ENCODE measurements around the gene LMO4.

LMO4 gene, protein sequence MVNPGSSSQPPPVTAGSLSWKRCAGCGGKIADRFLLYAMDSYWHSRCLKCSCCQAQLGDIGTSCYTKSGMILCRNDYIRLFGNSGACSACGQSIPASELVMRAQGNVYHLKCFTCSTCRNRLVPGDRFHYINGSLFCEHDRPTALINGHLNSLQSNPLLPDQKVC

DNA sequence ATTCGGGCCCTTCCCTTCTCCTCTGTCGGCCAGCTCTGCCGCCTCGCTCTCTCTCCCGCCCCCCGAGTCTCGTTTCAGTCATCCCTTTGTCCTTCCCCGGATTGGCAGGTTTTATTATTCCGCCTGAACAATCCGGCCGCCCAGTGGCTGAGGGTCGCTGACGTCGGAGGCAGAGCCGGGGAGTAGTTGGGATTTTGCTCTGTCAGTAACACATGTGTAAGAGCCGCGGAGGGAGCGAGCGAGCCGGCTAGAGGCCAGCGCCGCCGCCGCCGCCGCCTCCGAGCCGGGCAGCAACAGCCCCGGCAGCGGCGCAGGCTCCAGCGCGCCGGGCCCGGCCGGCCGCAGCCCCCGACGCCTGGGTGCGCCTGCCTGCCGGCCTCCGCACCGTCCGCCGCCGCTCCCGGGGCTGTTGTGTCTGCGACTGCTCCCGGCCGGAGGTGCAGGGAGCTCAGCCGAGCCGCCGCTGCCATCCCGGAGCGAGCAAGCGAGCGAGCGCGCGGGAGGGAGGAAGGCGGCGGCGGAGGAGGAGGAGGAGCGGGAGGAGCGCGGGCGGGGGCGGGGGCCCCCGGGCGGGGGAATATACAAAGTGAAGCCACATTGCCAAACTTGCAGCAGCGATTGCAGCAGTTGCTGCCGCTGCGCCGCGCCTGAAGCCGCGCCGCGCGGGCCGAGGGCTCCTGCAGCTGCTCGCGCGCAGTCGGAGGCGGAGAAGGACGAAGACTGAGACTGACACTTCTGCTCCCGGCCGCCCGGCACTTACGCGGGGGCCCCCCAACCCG is at the start of gene LMO4:
Gene LMO4, plus strand, starts transcription at position 609 of the 779 bp plus-strand sequence. CDS start 3,136 bp downstream, outside the sequence.
- peak; percentile 87 for DNase-seq

DNA sequence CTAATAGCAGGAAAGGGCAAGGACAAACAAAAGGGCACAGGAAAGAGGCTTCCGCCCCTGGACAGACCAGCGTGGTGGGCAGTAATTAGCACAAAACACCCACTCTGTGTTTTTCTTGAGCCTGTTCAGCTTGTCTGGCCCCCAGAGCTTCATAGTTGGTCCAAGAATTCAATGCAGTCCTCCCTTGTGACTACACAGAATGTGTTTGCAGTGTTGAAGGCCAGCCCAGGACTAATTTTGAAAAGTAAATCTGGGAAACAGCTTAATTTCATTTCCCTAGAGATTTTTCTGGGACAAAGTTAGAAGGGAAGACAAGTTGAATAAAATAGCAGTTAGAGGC is 49.2 kb upstream of the LMO4 start:
- DNase-seq, result no peak

DNA sequence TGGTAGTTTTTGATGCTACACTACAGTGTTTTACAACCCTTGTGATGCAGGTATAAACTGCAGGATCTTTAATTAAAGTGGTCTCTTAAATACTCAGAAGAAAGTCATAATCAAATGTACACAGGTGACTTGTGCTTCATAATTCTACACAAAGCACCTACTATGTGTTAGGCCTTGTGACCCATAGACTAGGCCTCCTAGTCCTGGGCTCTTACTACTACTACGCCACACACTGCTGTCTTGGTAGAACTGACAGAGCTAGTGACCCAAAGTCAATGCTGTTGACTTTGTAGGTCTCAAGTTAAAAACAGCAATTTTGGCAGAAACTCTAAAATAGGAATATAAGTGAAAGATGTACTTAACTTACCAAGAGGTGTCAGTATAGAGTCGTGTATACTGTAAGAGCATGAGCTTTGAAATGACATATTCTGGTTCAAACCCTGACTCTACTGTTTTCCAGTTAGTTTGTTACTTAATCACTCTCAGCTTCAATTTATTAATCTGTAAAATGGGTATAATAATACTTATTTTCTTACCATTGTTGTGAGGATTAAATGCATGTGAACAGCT is 48.6 kb upstream of the LMO4 start:
- DNase-seq, result no peak

DNA sequence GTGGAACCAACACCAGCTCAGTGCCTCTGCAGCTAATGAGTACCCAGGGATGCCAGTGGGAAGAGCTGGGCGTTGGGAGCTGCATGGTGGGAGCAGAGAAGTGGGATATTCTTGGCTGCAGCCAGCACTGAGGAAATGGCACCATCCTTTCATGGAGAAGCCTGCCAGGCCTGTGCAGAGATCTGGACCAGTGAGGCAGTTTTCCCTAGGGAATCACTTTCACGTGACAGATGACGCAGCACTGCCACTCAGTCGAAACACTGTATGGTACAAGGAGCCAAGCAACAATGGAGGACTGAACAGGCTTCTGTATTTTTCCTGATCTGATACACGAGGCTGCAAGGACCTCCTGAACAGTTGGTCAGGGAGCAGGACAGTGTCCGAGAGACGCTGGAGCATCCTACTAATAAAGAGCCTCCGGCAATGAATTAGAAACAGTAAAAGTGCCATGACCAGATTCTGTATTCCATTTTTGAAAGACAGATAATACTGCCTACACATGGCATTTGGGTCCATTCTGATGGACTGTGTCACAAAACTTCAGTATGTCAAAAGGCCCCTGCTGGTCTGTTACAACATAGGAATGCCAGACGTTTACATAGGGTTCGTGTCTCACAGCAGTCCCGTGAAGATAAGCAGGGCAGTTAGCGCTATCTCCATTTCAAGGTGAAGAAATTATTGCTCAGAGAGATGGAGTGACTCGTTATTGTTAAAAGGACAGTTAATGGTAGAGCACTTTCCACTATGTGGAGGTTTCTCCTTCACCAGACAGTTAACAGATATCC is 44.0 kb upstream of the LMO4 start:
- DNase-seq, result no peak

DNA sequence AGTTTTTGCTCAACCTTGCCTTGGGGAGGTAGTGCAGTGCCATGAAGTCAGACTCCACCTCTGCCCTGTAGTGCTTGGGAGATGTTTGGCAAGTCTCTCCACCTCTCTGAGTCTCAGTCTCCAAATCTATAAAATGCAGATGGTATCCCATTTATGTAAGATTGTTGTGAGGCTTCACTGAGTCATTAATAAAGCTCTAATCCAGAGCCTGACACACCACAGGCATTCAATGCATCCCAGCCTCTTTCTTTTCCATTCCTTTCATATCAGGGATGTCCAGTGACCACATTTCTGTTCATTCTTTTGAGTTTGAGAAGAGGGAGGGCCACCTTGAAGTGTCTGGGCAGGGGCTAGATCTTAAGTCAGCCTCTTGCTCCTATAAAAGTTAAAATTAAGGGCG is 37.6 kb upstream of the LMO4 start:
- no peak for DNase-seq

DNA sequence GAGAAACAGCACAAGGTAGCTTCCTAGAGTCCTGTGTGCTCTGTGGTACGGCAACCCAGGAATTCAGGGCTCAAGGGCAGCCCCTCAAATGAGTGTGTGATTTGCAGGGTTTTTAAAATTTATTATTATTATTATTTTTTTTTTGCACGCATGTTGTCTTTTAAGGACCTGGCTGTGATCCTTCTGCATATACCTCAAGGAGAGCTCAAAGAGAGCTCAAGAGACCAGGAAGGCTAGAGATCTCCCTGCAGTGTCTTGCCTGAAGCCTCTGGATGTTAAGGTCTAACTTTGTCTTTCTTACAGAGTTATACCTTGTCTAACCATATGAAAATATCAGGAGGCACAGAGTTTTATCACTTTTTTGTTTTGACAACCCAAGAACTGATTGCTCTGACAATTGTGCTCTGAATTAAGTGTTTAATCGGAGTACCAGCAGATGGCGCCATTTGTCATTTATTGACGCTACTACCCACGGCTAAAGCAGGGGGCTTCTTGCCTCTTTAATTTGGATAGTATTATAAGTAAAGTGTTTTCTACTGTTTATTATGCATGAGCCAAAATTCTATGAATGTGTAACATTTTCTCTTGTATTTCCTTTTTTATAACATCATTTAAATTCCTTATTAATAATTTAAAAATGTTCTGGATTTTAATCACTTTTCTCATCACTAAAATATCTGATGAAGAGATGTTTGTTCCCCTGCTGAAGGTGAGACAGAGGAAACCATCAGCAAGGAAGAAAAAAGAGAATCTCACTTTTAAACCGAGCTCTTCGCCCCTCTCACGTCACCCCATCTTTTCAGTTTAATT is 35.8 kb upstream of the LMO4 start:
- peak; percentile 69 for DNase-seq

DNA sequence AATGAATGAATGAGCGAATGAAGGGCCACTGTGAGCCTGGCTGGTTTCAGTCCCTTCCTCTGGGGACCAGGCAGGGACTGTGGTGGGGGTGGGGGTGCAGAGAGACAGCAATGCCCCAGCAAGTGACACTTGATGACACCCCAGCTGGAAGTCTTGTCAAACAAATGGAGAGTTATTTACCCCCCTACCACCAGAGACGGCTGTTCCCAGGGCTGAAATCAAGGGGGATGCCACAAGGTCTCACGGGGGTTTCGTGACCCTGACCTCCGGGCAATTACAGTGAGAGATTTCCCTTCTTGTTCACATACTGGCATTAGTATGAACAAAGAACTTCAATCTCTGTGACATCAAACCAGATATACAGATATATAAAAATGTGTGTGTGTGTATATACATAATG is 34.0 kb upstream of the LMO4 start:
- DNase-seq, result no peak

DNA sequence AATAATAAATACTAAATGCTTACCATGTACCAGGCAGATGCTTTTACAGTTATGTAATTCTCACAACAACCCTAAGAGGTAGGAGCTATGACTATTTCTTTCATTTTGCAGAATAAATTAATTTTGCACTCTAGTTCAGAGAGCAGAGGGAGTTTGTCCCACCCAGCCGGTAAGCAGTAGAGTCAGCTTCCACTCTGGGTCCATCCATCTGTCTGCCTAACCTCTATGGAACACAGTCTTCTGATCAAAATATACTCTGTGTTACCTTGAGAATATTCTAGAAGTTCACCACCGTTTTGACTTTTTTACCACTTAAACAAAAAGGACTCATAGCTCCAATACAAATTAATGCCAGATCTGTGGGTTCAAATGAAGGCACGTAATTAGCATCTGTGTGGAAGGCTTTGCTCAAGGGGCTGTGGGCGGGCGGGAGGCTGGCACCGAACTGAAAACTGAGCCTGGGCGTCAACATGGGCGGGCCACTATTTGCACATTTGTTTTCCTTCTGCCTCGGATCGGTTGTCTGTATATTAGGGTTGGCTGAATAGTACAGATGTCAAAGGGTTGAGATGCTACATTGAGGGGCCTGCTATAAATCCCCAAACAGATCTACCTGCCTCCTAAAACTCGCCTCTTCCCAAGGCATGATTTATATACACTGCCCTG is 33.1 kb upstream of the LMO4 start:
- no peak for DNase-seq

DNA sequence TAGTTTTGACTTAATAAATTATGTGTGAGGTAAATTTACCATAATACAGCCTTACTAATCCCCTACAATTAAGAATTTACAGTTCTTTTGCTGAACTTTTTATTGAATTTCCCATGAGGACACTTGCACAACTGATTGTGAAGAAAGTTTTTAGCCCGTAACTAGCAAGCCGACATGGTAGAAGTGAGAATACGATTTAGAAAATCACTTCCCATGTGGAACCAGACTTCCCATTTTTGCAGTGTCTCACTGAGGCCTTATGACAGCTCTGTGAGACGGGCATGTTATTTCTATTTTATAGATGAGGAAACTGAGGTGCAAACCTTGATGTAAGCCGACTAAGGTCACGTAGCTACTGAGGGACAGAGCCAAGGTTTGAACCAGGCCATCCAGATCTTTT is 32.5 kb upstream of the LMO4 start:
- no peak for DNase-seq

DNA sequence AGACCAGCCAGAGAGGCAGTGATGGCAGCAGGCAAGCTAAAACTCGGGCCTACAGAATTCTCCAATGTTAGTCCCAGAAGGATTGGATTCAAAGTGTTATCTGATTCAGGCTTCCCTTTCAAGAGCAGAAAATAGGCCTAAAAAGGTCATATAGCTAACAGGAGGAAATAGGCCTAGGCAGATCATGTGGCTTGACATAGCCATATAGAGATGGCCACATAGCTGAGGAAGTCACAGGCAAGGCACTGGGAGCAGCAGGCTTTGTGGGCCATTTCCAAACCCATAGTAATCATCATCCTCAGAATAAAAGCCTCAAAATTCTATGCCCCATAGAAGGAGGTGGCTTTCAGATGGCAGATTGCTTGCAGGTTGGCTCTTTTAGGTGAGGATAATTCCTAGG is 29.0 kb upstream of the LMO4 start:
- no peak for DNase-seq

DNA sequence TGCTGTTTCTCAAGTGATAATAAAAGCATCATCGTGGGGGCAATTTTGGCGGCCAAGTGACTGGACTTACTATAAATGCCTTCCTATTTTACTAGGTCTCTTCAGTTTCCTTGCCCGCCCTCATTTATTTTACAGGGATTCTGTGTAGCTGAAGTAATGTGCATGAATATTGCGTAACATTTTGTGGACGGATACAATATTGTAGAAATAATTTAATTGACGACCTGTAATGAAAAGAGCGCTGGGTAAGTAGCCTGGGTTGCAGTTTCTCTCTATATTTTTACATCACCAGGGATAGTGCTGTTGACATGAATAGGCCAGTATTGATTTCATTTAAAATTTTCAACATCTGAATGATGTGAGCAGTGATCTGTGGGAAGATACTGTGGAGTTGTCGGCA is 28.1 kb upstream of the LMO4 start:
- no peak for DNase-seq

DNA sequence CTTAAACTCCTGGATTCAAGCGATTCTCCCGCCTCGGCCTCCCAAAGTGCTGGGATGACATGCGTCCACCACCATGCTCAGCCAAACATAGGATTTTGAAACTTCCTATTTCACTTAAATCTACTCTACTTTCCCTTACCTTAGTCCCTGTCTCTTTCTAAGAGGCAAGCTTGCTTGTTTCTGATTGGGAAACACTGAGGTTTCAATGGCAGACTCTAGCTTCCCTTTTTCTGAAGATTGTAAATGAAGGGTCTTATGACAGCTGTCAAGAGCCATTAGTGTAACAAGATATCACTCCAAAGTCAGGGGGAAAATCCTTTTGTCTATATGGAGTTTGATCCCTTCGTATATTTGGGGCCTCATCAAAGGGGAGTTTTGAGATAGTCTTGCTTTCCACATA is 23.5 kb upstream of the LMO4 start:
- DNase-seq, result no peak

DNA sequence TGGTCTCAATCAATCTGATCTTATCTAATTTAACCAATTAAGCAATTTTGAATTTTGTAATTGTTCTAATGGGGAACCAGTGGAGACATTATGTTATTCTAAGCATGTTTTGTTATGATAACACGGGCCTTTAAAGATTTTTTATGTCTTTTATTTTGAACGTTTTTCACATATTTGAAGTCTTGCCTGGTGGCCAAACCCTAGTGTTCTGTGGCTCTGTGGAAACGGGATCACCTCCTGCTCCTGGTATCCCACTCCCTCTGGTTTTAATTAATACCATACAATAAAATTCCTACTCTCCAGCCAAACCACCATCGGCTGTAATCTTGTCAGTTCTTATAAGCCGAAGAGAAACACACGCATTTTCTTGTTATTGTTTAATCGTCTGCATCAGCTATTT is 22.9 kb upstream of the LMO4 start:
- DNase-seq, result no peak

DNA sequence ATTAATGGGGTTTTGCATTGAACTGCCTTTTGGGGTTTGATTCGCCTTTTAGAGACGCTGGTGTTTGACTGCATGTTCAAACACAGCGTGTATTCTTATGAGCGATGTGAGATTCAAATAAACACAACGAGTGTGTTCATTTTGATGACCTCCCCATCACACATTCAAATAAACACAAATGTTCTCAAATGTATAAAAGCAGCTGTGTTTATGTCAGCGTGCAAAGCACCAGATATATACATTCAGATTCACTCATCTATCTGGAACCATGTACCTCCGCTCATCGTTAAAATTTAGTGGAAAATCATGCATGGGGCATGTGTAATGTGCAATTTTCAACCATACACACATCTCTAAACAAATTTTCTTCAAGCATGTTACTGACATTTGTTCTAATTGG is 21.4 kb upstream of the LMO4 start:
- no peak for DNase-seq

DNA sequence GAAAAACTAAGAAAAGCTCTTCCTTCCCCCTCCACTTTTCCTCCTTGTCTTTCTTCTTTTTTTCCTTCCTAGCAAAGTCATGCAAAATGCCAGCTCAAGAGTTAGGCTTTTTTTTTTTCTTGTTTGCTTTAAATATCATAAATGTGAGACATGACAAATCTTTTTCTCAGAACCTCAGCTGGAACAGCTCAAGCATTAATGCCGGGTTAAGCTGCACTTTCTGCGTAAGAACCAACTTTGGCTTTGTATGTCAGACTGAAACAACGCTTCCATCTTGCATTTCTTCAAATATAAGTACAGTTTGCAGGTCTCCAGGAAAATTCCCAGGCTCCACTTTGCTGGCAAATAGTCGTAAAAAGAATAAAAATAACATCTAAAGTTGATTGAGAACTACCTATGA is 20.7 kb upstream of the LMO4 start:
- DNase-seq, result no peak

DNA sequence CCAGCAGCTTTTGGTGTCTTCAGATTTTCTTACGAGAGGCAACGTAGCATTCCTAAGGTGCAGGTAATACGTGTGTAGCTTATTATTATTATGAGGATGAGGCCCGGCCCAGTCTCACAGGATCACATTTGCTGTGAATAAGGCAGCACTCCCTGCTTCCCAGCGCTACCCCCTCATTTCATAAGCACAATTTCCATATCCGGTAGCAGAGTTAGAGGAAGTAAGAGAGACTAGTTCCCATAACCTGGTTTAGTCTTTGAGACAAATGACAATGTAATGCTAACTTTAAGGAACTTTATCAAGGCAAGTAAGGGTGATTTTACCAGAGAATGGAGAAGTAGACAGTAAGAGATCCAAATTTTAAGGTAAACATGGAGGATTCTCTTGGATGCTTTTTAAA is 14.6 kb upstream of the LMO4 start:
- DNase-seq, result no peak

DNA sequence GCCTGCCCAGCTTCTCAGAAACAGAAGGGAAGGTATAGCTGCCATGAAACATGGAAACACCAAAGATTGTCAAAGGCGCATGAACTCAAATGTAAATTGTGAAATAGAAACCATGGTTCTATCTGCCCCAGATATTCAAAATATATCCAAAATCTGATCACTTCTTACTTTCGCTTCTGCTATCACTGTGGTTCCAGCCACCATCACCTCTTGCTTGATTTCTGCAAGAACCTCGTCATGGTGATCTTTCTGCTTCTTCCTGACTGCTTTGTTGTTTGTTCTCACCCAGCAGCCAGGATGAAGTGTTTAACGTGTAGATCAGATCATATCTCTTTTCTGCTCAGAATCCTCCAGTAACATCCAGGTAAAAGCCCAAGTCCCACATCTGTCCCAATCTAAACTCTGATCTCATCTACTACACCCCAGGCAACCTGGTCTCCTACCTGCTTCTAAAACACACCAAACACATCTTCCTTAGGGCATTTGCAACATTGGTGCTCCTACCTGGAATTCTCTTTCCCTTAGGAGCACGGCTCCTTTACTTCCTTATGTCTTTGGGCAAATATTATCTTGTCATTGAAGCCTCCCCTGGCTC is 10.5 kb upstream of the LMO4 start:
- DNase-seq, result no peak

DNA sequence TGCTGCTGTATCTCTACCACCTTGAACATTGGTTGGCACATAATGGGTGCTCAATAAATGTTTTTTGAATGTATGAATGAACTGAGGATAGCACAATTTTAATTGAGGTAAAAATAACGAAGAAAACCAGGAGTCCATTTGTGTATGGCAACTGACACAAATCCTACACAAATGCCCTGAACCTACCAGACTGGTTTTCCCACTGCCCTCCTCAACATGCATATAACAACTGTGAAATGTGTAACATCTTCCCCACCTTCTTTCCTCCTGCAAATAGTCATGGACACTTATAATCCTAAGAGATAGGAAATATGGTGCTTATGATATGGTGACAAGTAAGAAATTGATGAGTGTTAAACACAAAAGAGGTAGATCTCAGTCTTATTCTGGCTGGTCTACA is 9.9 kb upstream of the LMO4 start:
- DNase-seq, result no peak

DNA sequence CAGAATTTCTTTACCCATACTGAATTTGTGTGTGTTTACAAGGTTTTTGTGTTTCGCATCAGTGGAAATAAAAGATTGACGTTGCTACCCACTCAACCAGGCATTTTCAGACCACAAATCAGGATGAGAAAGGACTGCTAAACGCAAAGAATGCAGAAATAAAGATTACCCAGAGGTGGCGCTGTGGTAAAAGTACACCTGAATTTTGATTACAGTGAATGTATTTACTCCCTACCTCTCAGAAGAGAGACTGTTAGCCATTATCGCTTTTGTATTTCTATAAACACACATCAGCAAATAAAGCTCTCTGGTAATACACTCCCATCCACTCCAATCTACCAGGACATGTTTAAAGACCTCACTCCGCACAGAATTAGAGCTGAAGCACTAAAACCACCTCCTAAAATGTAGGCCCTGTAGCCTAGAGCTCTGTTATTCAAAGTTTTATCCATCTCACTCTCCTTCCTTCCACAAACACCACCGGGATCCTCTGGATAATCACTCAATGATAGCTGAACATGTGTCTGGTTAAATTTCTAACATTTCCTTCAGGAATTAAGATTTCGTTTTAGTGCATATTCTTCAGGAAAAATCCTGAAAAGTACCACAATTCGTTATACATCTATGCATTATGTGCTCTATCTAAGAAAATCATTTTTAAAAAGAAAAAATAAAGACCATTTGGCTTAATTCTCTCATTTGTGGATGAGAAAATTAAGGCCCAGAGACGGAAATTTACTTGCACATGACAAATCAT is 2.5 kb upstream of the LMO4 start:
- peak; percentile 46 for DNase-seq

DNA sequence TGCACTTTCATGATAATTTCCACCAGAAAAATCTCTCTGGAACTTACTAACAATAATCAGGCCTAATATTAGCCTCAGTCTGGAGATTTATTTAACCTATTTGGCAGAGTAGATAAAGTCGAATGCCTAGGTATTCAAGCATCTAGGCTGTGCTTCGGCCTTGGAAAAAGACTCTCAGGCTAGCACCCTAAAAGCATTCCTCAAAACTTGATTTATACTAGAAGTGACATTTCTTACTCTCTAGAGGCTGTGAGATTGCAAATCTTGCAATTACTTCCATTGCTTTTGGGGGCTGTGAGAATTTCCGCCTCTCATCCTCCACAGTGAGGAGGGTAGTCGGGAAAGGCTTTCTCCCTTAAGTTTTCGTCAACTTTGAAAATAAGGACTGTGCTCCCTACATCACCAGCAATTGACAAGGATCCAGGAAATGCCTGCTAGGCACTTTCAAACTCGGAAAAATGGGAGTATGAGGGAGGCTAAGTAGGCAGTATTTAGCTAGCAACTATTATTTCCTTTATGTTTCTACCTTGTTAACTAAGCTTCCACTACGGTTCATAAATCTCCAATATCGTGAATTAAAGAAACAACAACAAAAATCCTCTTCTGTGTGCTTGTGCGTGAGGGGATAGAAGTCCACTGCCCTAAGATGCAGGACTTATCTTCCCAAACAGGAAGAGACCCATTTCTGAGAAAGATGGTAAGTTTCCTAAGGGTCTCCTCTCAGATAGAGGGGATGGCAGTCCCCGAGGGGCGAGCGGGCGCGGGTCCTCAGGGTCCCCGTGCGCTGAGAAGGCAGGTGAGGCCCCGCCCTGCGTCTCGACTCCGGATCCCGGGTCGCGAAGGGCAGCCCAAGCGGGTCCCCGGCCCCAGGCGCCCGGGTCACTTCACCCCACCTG is 1.1 kb upstream of the LMO4 start:
- no peak for DNase-seq

Measured in activated CD4-positive, alpha-beta T cell treated with anti-CD3 and anti-CD28 coated beads for 48 hours (primary cell).